Left cardiac atrium (tissue), 4 donors: ENCODE results near the gene GOLGA1. TPM values are rescaled to one million over a fixed set of nuclear protein-coding genes. Genes with fewer than 3 reads are reported as not detected.
"Not testable (repeated sequence)": the region's sequence is repeated elsewhere in the genome, so short reads cannot be mapped to it uniquely, and the experiment has no call there.

ENCODE experiments used
- ATAC-seq, 2 donors: fragments of 200-7000 bp; cut with Tn5 transposase; one replicate each; pipeline ENCODE4 v1.9.1; 2020; ENCODE audit warnings: mild to moderate bottlenecking in 2 of 2, moderate library complexity in 2 of 2
- DNase-seq: peaks from one replicate; pipeline ENCODE4 v3.0.0-alpha.2; 2020
- intact Hi-C, 2 donors: fragments of 100-400 bp; cut with DNase I; formaldehyde crosslinking; loops; one replicate each; pipeline versions ENCODE4 v1.14.1 to v1.15.1; 2022 to 2023
- long read RNA-seq: library from polyadenylated mRNA; unstranded; transcript quantifications from one replicate; pipeline ENCODE4 v2.0.0, GENCODE V29; 2021
- total RNA-seq, 2 donors: library from RNA; stranded (reverse); fragmentation: NEBNext Ultra II Directional; extraction: Animal tissue kit (Norgen Biotek cat#: 25700); gene quantifications; one replicate each; pipeline ENCODE4 v1.2.1, GENCODE V29; 2021
- donor health status: DM: no; HTN: yes; CAD: no.
- donor health status: DM: no; HTN: yes; CAD: no; lungs with severe emphysema.
- donor health status: DM: yes; HTN: yes; CAD: no.
- donor health status: Dilated cardiomyopathy.

Gene GOLGA1
- total RNA-seq, result 10 to 100 TPM; 17.8 to 18.9 TPM
- long read RNA-seq, full-length matches to known transcripts, result 6 of 14 reads
- long read RNA-seq, partial matches to known transcripts, result 4 of 14 reads
- long read RNA-seq, other reads (novel, unspliced or antisense), result 4 of 14 reads

- ATAC-seq (peak; percentile 98), DNase-seq (peak; percentile 97)
- intact Hi-C loops, result loop anchor here in 1 of 2 donors (5.0 kb wide), 1 partner anchor 201 kb away; the partner anchor contains the start of gene SCAI
Observed at GRCh38 chr9:124940894-124941678, at the start of gene GOLGA1. Gene GOLGA1, minus strand, starts transcription at chr9:124941083. Its CDS starts 2,372 bp downstream, at chr9:124938711.

- ATAC-seq (no peak), DNase-seq (no peak)
- intact Hi-C loops, result no loop called here
Observed at GRCh38 chr9:124983698-124984097, 42.8 kb upstream of the GOLGA1 start.

GRCh38 chr9:124980431-124980830 is 39.5 kb upstream of the GOLGA1 start:
- ATAC-seq (no peak), DNase-seq (no peak)
- intact Hi-C loops, result no loop called here

- DNase-seq (no peak), ATAC-seq (no peak)
- intact Hi-C loops, result no loop called here
Observed at GRCh38 chr9:124975131-124975530, 34.2 kb upstream of the GOLGA1 start.

GRCh38 chr9:124973807-124974206 is 32.9 kb upstream of the GOLGA1 start:
- no peak for DNase-seq
- intact Hi-C loops, result no loop called here
- ATAC-seq, result no peak

- intact Hi-C loops, result no loop called here
- ATAC-seq, result no peak
- no peak for DNase-seq
Observed at GRCh38 chr9:124972241-124972770, 31.4 kb upstream of the GOLGA1 start.

GRCh38 chr9:124969401-124969800 is 28.5 kb upstream of the GOLGA1 start:
- DNase-seq (no peak), ATAC-seq (no peak)
- intact Hi-C loops, result no loop called here

- ATAC-seq (no peak), DNase-seq (no peak)
- intact Hi-C loops, result no loop called here
Observed at GRCh38 chr9:124968238-124968637, 27.4 kb upstream of the GOLGA1 start.

- DNase-seq, intact Hi-C loops: not testable (repeated sequence)
- peak in 1 of 2 donors; percentile 38 for ATAC-seq
Observed at GRCh38 chr9:124965775-124966568, 25.1 kb upstream of the GOLGA1 start.

- DNase-seq (no peak), ATAC-seq (no peak)
- intact Hi-C loops, result no loop called here
Observed at GRCh38 chr9:124964604-124965003, 23.7 kb upstream of the GOLGA1 start.

- no peak for ATAC-seq
- DNase-seq, result no peak
- intact Hi-C loops, result no loop called here
Observed at GRCh38 chr9:124964056-124964455, 23.2 kb upstream of the GOLGA1 start.

GRCh38 chr9:124960409-124960752 is 19.5 kb upstream of the GOLGA1 start:
- DNase-seq, result no peak
- no peak for ATAC-seq
- intact Hi-C loops, result no loop called here

GRCh38 chr9:124959671-124960408 is 19.0 kb upstream of the GOLGA1 start:
- DNase-seq, intact Hi-C loops, ATAC-seq: not testable (repeated sequence)

- no peak for DNase-seq
- intact Hi-C loops, result no loop called here
- ATAC-seq, result peak in 1 of 2 donors; percentile 60
Observed at GRCh38 chr9:124954255-124954654, 13.4 kb upstream of the GOLGA1 start.

GRCh38 chr9:124950050-124950718 is 9.3 kb upstream of the GOLGA1 start:
- ATAC-seq (no peak), DNase-seq (no peak)
- intact Hi-C loops, result no loop called here

GRCh38 chr9:124949387-124949786 is 8.5 kb upstream of the GOLGA1 start:
- no peak for DNase-seq
- intact Hi-C loops, result no loop called here
- ATAC-seq, result no peak

- DNase-seq (no peak), ATAC-seq (no peak)
- intact Hi-C loops, result no loop called here
Observed at GRCh38 chr9:124947727-124948391, 7.0 kb upstream of the GOLGA1 start.

GRCh38 chr9:124946167-124946566 is 5.3 kb upstream of the GOLGA1 start:
- ATAC-seq (no peak), DNase-seq (no peak)
- intact Hi-C loops, result no loop called here
